GM13977 (cell line): ENCODE data around the gene PRPF6.

ENCODE experiments used
- DNase-seq: peaks from one replicate; pipeline ENCODE4 v3.0.0; 2012; ENCODE audit warnings: low spot score
- CTCF ChIP-seq: IDR thresholded peaks from 2 replicates; pipeline ENCODE4 v1.5.1; 2012; ENCODE audit warnings: mild to moderate bottlenecking, control low read depth; ENCODE audit not compliant: insufficient read depth; ENCODE audit errors: extremely low read depth, missing control alignments
- in situ Hi-C: fragments of 300-500 bp; cut with MboI; formaldehyde crosslinking; loops from one replicate; pipeline ENCODE4 v1.12.0; 2022; ENCODE audit warnings: low sequenced_read_pairs, low pct_unique_long_range_greater_than_20kb, mixed read lengths, inconsistent platforms; ENCODE audit not compliant: unreplicated experiment

The PRPF6 gene

GRCh38 chr20:64067005-64067632 is 86.2 kb downstream of the PRPF6 start:
- DNase-seq, result no peak
- in situ Hi-C loops, result no loop called here
- no peak for TF ChIP-seq CTCF

- in situ Hi-C loops, result no loop called here
- TF ChIP-seq CTCF, result no peak
- DNase-seq, result no peak
Measured at GRCh38 chr20:64067733-64068307, 86.9 kb downstream of the PRPF6 start.

GRCh38 chr20:64068386-64069208 is 87.7 kb downstream of the PRPF6 start:
- no peak for TF ChIP-seq CTCF
- DNase-seq, result no peak
- in situ Hi-C loops, result no loop called here

GRCh38 chr20:64069209-64069613 is 88.3 kb downstream of the PRPF6 start:
- no peak for DNase-seq
- no peak for TF ChIP-seq CTCF
- in situ Hi-C loops, result no loop called here

- in situ Hi-C loops, result no loop called here
- peak; percentile 77 for TF ChIP-seq CTCF
- DNase-seq, result peak; percentile 77
Measured at GRCh38 chr20:64069614-64070243, 88.8 kb downstream of the PRPF6 start.

- in situ Hi-C loops, result no loop called here
- no peak for TF ChIP-seq CTCF
- no peak for DNase-seq
Measured at GRCh38 chr20:64070244-64070993, 89.5 kb downstream of the PRPF6 start.
